Inferior parietal cortex (tissue), 1 donor: Measurements from ENCODE around the gene KDM4C.
"Not testable (repeated sequence)": the region's sequence is repeated elsewhere in the genome, so short reads cannot be mapped to it uniquely, and the experiment has no call there.

Experiments used
- DNase-seq: peaks from one replicate; pipeline ENCODE4 v3.0.0-alpha.2; 2016; ENCODE audit errors: extremely low spot score

KDM4C gene

GRCh38 chr9:6975198-6975597 is 217.4 kb downstream of the KDM4C start:
- DNase-seq = no peak

- DNase-seq = no peak
These were observed 220.0 kb downstream of the KDM4C start for GRCh38 chr9:6977761-6978160.

- no peak for DNase-seq
These were observed 220.8 kb downstream of the KDM4C start for GRCh38 chr9:6978591-6978990.

GRCh38 chr9:6984941-6985578 is 227.3 kb downstream of the KDM4C start:
- no peak for DNase-seq

- DNase-seq = no peak
These were observed 228.5 kb downstream of the KDM4C start for GRCh38 chr9:6986141-6986815.

GRCh38 chr9:6987381-6987780 is 229.6 kb downstream of the KDM4C start:
- no peak for DNase-seq

GRCh38 chr9:6991418-6991817 is 233.6 kb downstream of the KDM4C start:
- no peak for DNase-seq

- DNase-seq = no peak
These were observed 238.5 kb downstream of the KDM4C start for GRCh38 chr9:6996061-6996854.

GRCh38 chr9:6997330-6997729 is 239.6 kb downstream of the KDM4C start:
- no peak for DNase-seq

- no peak for DNase-seq
These were observed 242.0 kb downstream of the KDM4C start for GRCh38 chr9:6999794-7000193.

GRCh38 chr9:7001571-7001970 is 243.8 kb downstream of the KDM4C start:
- DNase-seq = no peak

- no peak for DNase-seq
These were observed 246.1 kb downstream of the KDM4C start for GRCh38 chr9:7003861-7004260.

- no peak for DNase-seq
These were observed 248.6 kb downstream of the KDM4C start for GRCh38 chr9:7006417-7006816.

GRCh38 chr9:7008411-7008810 is 250.6 kb downstream of the KDM4C start:
- DNase-seq = no peak

GRCh38 chr9:7009065-7009464 is 251.3 kb downstream of the KDM4C start:
- no peak for DNase-seq

GRCh38 chr9:7011395-7012067 is 253.8 kb downstream of the KDM4C start:
- DNase-seq = no peak

GRCh38 chr9:7027996-7028395 is 270.2 kb downstream of the KDM4C start:
- no peak for DNase-seq

- DNase-seq = no peak
These were observed 270.8 kb downstream of the KDM4C start for GRCh38 chr9:7028591-7028990.

GRCh38 chr9:7030943-7031342 is 273.2 kb downstream of the KDM4C start:
- not testable (repeated sequence) for DNase-seq

- DNase-seq = no peak
These were observed 275.6 kb downstream of the KDM4C start for GRCh38 chr9:7033076-7034045.

- DNase-seq = no peak
These were observed 279.4 kb downstream of the KDM4C start for GRCh38 chr9:7037176-7037575.
